Ramos (cell line): ENCODE data around the gene UBE2Z.

Experiments
- in situ Hi-C: fragments of 300-500 bp; cut with MboI; formaldehyde crosslinking; loops from one replicate; pipeline ENCODE4 v1.14.3; 2022; ENCODE audit warnings: low sequenced_read_pairs; ENCODE audit not compliant: unreplicated experiment

The UBE2Z gene

GRCh38 chr17:48951572-48951971, 43.4 kb downstream of the UBE2Z start:
- in situ Hi-C loops: no loop called here

- in situ Hi-C loops: no loop called here
Measured at GRCh38 chr17:48952904-48953303, 44.7 kb downstream of the UBE2Z start.

- in situ Hi-C loops: no loop called here
Measured at GRCh38 chr17:48954300-48954755, 46.1 kb downstream of the UBE2Z start.

GRCh38 chr17:48960834-48961515, 52.8 kb downstream of the UBE2Z start:
- in situ Hi-C loops: no loop called here

GRCh38 chr17:48961516-48962233, 53.5 kb downstream of the UBE2Z start:
- in situ Hi-C loops: no loop called here

GRCh38 chr17:48970224-48970623, 62.0 kb downstream of the UBE2Z start:
- in situ Hi-C loops: no loop called here

GRCh38 chr17:48970865-48971687, 62.9 kb downstream of the UBE2Z start:
- in situ Hi-C loops: no loop called here

- in situ Hi-C loops: no loop called here
Measured at GRCh38 chr17:48972749-48973097, 64.5 kb downstream of the UBE2Z start.

GRCh38 chr17:48973806-48974205, 65.6 kb downstream of the UBE2Z start:
- in situ Hi-C loops: no loop called here
